Epidermal melanocyte (primary cell): Measurements from ENCODE around the gene CLASP1.
"Not testable (repeated sequence)": the region's sequence is repeated elsewhere in the genome, so short reads cannot be mapped to it uniquely, and the experiment has no call there.

ENCODE experiments used
- DNase-seq: peaks from one replicate; pipeline ENCODE4 v3.0.0; 2011; ENCODE audit warnings: low spot score; ENCODE audit not compliant: insufficient read length

Gene CLASP1

GRCh38 chr2:121505005-121505404 lies 144.3 kb downstream of the CLASP1 start:
- no peak for DNase-seq

GRCh38 chr2:121504316-121504715 lies 144.9 kb downstream of the CLASP1 start:
- no peak for DNase-seq

GRCh38 chr2:121502781-121503180 lies 146.5 kb downstream of the CLASP1 start:
- DNase-seq: no peak

DNA sequence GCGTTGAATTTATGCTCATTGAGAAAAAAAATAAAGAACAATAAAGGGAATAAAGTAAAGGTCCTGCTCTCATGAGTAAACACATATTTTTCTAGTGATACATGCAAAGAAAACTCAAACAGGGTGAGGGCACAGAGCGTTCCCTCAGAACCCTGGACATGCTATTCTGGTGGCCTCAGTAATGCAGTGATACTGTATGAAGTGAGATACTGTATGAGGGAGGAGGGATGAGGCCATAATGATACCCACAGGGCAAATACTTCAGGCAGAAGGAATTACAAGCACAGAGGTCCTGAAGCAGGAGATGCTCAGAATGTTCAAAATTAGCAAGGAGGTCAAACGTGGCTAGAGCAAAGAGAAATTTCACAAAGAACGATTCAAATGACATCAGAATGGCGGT lies 147.0 kb downstream of the CLASP1 start:
- no peak for DNase-seq

GRCh38 chr2:121501554-121501953 lies 147.7 kb downstream of the CLASP1 start:
- no peak for DNase-seq

DNA sequence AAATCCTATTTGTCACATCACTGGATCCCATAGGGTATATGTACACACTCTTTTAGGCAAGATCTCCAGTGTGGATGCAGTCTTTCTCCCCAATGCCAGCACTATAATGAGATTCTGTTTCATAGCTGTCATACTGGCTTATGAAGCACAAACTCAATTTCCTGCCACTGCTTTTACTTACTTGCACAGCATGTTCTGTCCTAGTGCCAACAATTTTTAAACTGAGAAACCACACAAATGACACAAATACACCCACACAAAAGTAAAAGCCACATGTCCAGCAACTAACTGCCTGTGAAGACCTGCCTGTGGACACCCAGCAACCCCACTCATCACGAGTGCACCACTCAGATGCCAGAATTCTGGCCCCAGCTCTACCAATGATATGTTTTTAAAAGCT lies 148.2 kb downstream of the CLASP1 start:
- no peak for DNase-seq

- no peak for DNase-seq
Observed at GRCh38 chr2:121498731-121499130, 150.5 kb downstream of the CLASP1 start.

- DNase-seq: no peak
Observed at GRCh38 chr2:121492409-121492808, 156.9 kb downstream of the CLASP1 start.

- DNase-seq: no peak
Observed at GRCh38 chr2:121491518-121491917, 157.7 kb downstream of the CLASP1 start.

DNA sequence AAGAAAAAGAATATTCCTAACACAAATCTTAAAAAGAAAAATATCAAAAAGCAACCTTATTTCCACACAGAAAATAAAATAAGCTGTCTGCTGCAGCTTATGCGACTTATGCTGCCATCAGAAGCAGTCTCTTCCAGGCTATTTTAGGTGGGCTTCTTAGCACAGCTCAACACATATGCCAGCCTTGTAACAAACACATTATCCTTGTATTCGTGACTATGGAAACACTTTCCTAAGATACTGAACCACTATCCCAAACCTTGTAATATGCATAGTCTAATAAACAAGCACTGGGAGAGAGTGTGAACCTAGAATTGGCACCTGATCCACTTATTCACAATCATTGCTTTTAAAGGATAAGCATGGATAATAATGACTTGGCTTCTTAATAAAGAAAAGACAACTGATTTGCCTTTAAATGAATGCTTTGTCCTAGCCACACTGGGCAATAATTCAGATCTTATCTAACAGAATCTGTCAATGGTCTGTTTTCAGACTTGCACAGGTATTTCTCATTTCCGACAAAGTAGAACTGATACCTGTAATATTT lies 158.6 kb downstream of the CLASP1 start:
- no peak for DNase-seq

DNA sequence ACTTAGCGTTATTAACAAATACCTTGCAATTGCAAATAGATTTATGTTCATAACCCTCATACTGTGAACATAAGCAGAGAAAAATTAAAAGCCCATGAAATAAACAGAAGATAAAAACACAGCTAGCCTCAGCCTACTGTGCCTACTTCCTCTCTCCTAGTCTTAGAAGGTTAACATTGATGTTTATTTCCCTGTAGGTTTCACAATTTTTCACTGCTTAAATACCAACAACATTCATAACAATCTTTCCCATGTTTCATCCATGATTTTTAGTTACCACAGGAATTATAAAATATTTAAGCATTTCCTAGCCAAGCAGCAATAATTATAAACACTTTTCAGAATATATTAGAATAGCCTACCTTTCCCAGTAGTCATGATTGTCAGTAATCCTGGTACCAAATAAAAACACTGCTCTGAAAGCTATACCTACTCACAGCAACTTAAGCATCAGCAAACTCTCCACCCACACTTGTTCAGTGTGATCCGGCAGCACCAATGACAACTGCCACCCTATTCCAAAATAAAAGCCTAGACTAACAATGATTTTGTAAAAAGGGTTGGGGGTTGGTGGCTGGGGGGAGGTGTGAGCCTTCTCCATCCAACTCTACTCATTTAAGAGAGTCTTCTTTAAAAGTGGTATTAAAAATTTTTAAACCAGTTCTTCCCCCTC lies 159.2 kb downstream of the CLASP1 start:
- DNase-seq: no peak

- DNase-seq: no peak
Observed at GRCh38 chr2:121489284-121489683, 160.0 kb downstream of the CLASP1 start.

DNA sequence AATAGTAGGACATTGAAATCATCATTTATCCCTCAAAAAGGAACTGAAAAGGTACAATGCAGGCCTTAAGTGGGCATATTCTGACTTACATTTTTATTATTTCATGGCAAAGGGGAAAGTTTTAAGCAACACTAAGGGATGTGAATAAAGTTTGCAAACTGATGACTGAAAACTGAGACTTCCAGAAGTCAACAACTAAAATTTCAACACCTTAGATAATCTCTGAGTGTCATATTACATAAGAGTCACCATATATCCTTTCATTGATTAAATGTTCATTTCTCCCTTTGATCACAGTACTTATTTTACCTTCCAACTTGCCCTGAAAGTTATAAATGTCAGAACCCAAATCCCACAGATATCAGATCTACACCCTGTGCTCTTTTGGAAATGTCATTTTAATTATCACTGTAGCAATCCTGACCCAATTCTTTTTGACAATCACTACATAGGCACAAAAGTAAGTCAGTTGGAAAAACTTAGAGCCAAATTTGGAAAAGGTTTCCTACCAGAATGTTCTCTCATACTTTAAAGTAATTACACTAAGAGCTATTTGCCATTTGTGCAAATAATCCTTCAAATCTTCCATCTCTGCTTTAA lies 163.0 kb downstream of the CLASP1 start:
- no peak for DNase-seq

GRCh38 chr2:121485039-121485438 lies 164.2 kb downstream of the CLASP1 start:
- no peak for DNase-seq

GRCh38 chr2:121483846-121484245 lies 165.4 kb downstream of the CLASP1 start:
- no peak for DNase-seq

GRCh38 chr2:121483021-121483420 lies 166.2 kb downstream of the CLASP1 start:
- DNase-seq: no peak

- DNase-seq: no peak
Observed at GRCh38 chr2:121480826-121481225, 168.4 kb downstream of the CLASP1 start.

DNA sequence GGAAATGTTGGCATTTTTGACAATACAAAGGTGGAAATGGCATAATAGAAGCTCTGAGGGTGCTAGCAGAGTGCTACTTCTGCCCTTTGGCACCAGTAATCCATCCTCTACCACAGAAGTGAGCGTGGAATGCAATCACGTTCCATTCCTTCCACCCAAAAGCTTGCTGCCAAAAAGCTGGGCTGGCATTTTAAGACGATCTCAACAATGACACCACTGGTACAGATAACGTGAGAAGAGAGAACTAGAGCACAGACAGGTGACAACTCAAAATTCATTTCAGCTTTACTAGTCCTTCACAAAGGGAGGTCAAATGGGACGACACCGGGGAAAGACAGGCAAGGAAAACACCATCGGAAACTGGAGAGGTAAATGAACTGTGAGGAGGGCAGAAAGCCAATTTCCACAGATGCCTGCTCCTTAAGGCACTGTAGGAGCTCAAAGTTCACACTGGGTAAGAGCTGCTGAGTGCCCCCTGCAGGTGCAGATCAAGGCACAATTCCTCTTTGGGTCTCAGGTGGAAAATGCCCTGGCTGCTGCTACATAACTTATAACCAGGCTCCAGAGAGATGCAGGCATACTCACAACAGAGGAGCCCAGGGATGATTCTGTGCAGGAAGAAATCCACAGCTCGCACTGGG lies 169.3 kb downstream of the CLASP1 start:
- no peak for DNase-seq

- no peak for DNase-seq
Observed at GRCh38 chr2:121478996-121479745, 170.1 kb downstream of the CLASP1 start.

DNA sequence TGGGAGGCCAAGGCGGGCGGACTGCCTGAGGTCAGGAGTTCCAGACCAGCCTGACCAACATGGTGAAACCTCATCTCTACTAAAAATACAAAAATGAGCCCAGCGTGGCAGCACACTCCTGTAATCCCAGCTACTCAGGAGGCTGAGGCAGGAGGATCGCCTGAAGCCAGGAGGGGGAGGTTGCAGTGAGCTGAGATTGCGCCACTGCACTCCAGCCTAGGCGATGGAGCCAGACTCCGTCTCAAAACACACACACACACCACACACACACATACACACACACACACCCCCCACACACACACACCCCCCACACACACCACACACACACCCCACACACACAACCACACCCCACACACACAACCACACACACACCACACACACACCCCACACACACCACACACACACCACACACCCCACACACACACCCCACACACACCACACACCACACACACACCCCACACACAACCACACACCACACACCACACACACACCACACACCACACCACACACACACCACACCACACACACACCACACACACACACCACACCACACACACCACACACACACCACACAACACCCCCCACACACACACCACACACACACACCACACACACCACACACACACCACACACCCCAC lies 170.8 kb downstream of the CLASP1 start:
- DNase-seq: not testable (repeated sequence)

- no peak for DNase-seq
Observed at GRCh38 chr2:121476684-121477083, 172.6 kb downstream of the CLASP1 start.
